ENCODE data around the gene MASP1. TPM values are rescaled to one million over a fixed set of nuclear protein-coding genes. Genes with fewer than 3 reads are reported as not detected.
"Not testable (repeated sequence)": the region's sequence is repeated elsewhere in the genome, so short reads cannot be mapped to it uniquely, and the experiment has no call there.

The MASP1 gene
- total RNA-seq, 1 experiment from 2014 or later: 3.3 TPM

GRCh38 chr3:187227658-187228258, 63.8 kb downstream of the MASP1 start:
- peak; percentile 89 for DNase-seq (ENCODE audit: low read depth)

DNA sequence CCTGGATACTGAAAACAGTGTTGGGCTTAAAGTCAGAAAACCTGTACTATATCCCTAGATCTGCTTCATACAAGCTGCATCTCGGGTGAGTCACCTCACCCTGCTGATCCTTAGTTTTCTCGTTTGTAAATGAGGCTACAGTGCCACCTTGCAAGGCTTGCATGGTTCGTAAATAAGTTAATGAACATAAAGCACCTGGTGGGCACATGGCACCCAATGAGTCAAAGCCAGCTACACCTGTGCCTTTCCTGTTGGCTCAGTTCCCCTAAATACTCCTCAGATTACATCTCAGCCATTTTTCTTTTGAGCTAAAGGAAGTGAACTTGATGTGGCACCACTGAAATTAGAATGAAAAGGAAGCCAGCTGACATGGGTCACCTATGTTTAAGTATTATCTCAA, 67.7 kb downstream of the MASP1 start:
- DNase-seq (ENCODE audit: low read depth): peak; percentile 61

DNA sequence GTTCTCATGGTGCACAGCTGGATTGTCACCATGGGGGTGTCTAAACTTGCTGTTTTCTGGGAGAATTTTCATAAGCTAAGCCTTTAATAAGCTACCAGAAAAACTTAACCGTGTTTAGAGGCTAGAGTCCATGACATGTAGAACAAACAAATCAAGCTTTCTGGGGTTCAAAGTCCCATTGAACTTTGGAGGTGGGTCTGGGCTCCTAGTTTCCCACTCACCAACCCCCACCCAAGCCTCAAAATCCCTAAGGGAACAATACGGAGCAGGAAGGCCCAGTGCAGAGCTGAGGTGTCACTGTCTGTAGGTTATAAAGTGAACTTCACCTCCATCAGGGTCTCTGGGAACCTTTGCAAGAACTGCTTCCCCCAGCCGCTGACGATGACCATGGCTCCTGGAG, 68.7 kb downstream of the MASP1 start:
- DNase-seq (ENCODE audit: low read depth): no peak

DNA sequence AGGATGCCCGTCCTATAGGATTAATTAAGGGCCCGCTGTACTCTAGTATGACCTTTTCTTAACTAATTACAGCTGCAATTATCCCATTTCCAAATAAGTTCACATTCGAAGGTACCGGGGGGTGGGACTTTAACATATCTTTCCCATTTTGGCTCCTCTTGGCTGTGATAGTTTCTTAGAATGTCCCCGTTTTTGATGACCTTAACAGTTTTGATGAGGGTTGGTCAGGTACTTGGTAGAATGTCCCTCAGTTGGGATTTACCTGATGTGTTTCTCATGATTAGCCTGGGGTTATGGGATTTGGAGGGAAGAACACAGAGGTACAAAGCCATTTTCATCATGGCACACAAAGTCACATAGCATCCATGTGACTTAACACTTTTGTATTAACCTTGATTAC, 76.1 kb downstream of the MASP1 start:
- no peak for DNase-seq (ENCODE audit: low read depth)

DNA sequence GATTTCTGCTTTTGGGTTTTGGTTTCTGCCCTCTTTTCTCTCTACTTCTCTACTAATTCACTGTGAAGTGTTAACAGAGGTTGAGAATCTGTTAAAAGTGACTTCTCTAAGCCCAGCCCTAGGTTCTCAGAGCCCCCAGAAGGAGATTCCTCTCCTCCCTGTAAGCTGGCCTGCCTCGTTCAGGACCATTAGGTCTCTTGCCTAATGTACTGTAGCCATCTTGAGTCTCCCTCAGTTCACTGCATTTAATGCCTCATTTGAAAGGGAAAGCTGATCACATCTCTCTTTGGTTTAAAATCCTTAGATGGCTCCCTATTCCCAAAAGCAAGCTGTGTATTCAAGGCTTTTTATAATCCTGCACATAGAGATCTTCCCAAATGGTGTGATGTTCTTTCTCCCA, 77.9 kb downstream of the MASP1 start:
- DNase-seq (ENCODE audit: low read depth): no peak

DNA sequence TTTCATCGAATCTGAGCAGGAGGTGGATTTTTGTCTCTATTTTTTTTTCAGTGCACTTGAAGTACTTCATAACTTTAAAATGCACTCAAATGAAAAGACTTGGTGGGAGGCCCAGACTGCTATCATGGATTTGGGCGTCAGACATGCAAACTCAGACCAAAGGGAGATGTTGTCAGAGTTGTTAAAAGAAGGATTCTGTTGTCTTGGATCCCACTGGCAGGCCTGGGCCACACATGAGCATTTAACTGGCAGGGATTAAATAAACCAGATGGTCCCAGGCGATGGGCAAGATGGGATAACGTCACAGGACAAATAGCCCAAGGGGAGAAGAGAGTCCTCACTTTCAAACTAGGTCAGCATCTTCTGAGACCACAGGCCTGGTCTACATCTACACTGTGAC, 78.8 kb downstream of the MASP1 start:
- DNase-seq (ENCODE audit: low read depth): no peak

GRCh38 chr3:187212196-187212545, 79.4 kb downstream of the MASP1 start:
- no peak for DNase-seq (ENCODE audit: low read depth)

- peak; percentile 78 for DNase-seq (ENCODE audit: low read depth)
These were observed 79.9 kb downstream of the MASP1 start for GRCh38 chr3:187211532-187212195.

- peak; percentile 23 for DNase-seq (ENCODE audit: low read depth)
These were observed 80.8 kb downstream of the MASP1 start for GRCh38 chr3:187210545-187211327.

DNA sequence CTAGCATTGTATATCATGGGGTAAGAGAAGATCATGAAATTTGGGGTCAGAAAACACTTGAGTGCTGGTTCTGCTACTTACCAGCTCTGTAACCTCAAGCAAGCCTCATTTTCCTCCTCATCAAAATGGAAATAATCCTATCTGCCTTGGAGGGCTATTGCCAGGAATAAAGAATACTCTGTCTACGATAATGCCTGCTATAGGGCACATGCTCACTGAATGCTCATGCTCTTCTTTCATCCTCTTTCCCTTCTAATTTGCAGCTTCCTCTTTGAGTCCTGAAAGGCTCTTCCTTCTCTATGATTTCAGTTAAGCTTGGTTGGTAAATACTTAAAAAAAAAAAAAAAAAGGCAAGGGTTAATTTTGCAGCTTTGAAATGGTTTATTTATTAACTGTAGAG, 81.4 kb downstream of the MASP1 start:
- DNase-seq (ENCODE audit: low read depth): no peak

DNA sequence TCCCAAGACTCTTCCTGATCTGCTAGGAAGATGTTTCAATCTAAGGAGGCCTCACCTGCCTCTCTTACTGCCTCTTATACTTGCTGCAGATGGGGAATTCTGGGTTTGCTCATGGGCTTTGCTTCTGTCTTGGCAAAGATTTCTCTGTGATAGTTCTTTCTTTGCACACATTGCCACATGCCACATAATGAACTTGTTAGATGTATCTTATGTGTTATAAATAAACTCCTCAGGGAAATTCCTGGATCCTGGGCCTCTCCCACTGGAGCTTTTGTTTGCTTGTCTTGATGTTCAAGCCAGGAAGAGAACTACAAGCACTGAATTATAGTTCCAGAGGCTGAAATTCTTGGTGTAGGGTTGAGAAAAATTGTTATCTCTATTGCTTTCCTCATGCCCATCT, 82.0 kb downstream of the MASP1 start:
- DNase-seq (ENCODE audit: low read depth): no peak

- peak; percentile 92 for DNase-seq (ENCODE audit: low read depth)
These were observed 83.4 kb downstream of the MASP1 start for GRCh38 chr3:187208159-187208558.

GRCh38 chr3:187207624-187208023, 83.9 kb downstream of the MASP1 start:
- no peak for DNase-seq (ENCODE audit: low read depth)

DNA sequence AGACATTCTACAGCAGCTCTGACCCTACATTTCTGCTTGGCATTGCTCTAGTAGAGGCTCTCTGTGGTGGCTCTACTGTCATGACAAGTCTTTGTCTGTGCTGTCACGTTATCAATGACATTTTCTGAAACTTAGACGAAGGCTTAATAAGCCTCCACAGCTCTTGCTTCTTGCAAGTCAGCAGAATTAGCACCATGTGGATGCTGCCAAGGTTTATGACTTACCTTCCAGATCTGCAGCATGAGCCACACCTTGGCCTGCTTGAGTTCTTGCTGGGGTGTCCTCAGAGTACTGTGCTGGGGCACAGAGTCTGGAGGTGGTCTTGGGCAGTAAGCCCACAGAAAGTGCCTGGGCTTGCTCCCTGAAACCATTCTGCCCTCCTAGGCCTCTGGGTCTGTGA, 84.5 kb downstream of the MASP1 start:
- DNase-seq (ENCODE audit: low read depth): no peak

DNA sequence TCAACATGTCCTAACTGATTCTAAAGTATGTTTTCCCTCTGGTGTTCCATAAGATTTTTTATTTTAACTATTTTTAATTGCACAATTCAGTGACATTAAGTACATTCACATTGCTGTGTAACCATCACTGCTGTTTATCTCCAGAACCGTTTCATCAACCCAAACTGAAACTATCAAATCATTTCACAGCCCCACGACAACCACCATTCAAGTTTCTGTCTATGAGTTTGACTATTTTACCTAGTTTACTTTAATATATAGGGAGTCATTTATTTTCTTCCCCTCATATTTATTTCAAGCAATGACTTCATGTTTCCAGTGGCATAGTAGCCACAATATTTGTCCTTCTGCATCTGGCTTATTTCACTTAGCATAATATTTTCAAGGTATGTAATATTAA, 85.9 kb downstream of the MASP1 start:
- no peak for DNase-seq (ENCODE audit: low read depth)

DNA sequence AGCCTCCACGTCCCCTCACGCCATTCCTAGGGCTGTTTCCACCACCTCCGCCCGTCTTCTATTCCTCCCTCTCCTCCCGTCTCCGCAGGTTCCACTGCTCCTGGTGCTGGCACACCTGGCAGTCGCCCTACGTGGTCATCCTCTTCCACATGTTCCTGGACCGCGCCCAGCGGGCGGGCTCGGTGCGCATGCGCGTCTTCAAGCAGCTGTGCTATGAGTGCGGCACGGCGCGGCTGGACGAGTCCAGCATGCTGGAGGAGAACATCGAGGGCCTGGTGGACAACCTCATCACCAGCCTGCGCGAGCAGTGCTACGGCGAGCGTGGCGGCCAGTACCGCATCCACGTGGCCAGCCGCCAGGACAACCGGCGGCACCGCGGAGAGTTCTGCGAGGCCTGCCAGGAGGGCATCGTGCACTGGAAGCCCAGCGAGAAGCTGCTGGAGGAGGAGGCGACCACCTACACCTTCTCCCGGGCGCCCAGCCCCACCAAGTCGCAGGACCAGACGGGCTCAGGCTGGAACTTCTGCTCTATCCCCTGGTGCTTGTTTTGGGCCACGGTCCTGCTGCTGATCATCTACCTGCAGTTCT, 92.0 kb downstream of the MASP1 start:
- not testable (repeated sequence) for DNase-seq (ENCODE audit: low read depth)

DNA sequence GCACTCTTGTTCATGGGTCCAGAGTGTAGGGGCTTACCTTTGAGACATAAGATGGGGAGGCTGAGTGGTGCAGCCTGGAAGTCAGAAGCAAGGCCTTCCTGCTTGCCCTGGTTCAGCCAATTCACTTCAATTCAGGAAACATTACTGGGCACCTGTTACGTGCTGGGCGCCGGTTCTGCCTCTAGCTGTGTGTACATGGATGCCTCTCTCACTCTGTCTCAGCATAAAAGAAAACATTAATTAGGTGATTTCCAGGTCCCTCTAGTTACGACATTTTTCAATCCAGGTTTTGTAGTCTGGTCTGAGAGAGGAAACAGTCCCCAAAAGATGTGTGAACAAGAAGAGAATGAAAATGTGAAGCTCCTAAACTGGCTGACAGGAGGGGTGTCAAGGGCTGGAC, 93.0 kb downstream of the MASP1 start:
- DNase-seq (ENCODE audit: low read depth): no peak

GRCh38 chr3:187197335-187197649, 94.2 kb downstream of the MASP1 start, which contains the start of gene RTP1:
Gene RTP1 (plus strand): TSS chr3:187197486. CDS start chr3:187197516, 30 bp downstream.
- DNase-seq (ENCODE audit: low read depth): no peak

DNA sequence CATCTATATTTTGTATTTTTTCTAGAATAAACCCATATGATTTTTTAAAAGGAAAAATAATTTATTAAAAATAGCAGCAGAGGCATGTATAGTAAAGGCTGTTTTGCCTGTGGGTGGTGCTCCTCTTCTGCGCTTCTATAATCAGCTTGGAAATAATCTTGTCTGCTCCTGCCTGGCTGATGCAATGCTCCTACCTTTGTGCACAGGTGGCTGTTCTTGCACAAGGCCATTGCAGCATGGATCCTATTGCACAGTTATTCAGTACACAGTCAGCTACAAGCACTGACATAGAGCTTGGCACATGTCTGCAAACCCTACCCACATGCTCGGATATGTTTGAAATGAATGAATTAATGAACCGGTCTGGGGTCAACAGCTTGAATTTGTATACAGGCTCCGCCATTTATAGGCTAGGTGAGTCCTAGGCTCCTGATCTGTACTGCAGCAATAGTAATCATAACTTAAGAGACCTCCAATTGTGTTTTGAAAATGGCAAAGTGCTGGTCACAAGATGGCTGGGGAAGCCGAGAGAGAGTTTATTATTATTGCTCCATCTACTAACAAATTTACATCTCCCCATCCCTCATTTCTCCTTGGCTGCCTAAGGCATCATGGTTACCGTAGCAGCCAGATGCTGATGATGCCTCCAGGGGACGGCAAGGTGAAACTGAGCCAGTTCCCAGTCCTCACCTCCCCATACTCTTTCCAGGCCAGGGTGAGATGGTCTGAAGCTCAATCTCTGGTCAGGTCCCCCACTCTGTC, 94.8 kb downstream of the MASP1 start:
- no peak for DNase-seq (ENCODE audit: low read depth)

DNA sequence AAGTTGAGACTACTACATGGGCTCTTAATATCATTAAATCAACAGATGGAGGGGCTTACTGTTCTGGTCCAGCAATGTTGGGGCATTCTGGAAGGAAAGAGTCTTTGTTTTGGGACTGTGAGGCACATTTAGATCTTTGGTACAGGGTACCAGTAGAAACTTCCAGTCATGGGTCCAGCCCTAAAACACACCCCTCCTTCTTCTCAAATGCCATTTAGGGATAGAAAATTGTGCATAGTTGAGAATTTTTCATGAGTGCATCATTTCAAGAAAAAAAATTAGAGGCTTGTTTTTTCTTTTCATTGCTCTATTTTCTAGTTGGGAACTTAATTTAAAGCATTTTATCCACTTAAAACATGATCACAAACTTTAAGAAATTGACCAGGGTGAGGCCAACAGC, 98.4 kb downstream of the MASP1 start:
- no peak for DNase-seq (ENCODE audit: low read depth)

GRCh38 chr3:187191271-187191670, 100.3 kb downstream of the MASP1 start:
- DNase-seq (ENCODE audit: low read depth): no peak

- DNase-seq (ENCODE audit: low read depth): peak; percentile 65
These were observed 102.6 kb downstream of the MASP1 start for GRCh38 chr3:187188931-187189330.

All from M059J (cell line).